ENCODE data around the gene UBA1.

Gene UBA1

GRCh38 chrX:47235691-47236103 is 42.1 kb downstream of the UBA1 start:
- H2AFZ ChIP-seq (ENCODE audit: low read length), result no peak overlapping the region
- no peaks in the 10 kb centered on the region for H3K27me3 ChIP-seq (replicated peaks; ENCODE audit: insufficient read depth, low read length)
- no peak overlapping the region for H3K4me3 ChIP-seq (ENCODE audit: low read length)
- no peak overlapping the region for H3K4me2 ChIP-seq (ENCODE audit: low read depth, low read length)
- H3K36me3 ChIP-seq (replicated peaks; ENCODE audit: insufficient read depth, low read length), result no peaks in the 10 kb centered on the region
- peaks cover 13% of the 10 kb centered on the region; the same call in 1 of the 2 replicates for H3F3A ChIP-seq (ENCODE audit: insufficient read depth, low read length)
- 0 out of 2 replicates have a peak, but pooled peaks cover 2% of the 10 kb centered on the region for H3K79me2 ChIP-seq (ENCODE audit: low read length)
- H3K4me1 ChIP-seq (ENCODE audit: low read length), result no peaks in the 10 kb centered on the region
- DNase-seq, result no peak
- no peak for TF ChIP-seq EZH2 (optimal IDR thresholded peaks at IDR 0.05; ENCODE audit: low read depth, low read length)
- TF ChIP-seq, protein P1, sequence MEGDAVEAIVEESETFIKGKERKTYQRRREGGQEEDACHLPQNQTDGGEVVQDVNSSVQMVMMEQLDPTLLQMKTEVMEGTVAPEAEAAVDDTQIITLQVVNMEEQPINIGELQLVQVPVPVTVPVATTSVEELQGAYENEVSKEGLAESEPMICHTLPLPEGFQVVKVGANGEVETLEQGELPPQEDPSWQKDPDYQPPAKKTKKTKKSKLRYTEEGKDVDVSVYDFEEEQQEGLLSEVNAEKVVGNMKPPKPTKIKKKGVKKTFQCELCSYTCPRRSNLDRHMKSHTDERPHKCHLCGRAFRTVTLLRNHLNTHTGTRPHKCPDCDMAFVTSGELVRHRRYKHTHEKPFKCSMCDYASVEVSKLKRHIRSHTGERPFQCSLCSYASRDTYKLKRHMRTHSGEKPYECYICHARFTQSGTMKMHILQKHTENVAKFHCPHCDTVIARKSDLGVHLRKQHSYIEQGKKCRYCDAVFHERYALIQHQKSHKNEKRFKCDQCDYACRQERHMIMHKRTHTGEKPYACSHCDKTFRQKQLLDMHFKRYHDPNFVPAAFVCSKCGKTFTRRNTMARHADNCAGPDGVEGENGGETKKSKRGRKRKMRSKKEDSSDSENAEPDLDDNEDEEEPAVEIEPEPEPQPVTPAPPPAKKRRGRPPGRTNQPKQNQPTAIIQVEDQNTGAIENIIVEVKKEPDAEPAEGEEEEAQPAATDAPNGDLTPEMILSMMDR (IDR thresholded peaks at IDR 0.05; ENCODE audit: low read length), result no peak
- TF ChIP-seq EZH2phosphoT487 (IDR thresholded peaks at IDR 0.05; ENCODE audit: low read length), result no peak
- H3K27ac ChIP-seq (ENCODE audit: low read length), result no peak overlapping the region
- no peaks in the 10 kb centered on the region for H3K9me3 ChIP-seq (replicated peaks; ENCODE audit: insufficient read depth, low read length)
- H3K9me2 ChIP-seq (replicated peaks; ENCODE audit: insufficient read depth, low read length), result no peaks in the 10 kb centered on the region
- no peak overlapping the region for H3K9ac ChIP-seq (ENCODE audit: low read length)
- H4K20me1 ChIP-seq (ENCODE audit: insufficient read depth, low read length), result no peaks in the 10 kb centered on the region

DNA sequence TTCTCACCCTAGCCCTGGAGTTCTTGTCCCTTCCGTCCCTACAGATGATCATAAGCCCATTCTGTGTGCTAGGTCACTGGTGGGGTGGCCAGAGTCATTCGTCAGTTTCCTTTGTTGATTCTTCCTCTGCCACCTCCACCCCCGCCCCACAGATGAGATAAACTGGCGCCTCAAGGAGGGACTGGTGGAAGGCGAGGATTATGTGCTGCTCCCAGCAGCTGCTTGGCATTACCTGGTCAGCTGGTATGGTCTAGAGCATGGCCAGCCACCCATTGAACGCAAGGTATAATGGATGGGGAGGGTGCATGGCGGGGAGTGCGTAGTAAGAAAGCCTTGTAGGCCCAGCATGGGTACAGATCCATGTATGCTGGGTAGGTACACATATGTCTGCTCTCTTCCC is 45.6 kb downstream of the UBA1 start:
- Histone ChIP-seq H2AFZ (ENCODE audit: low read length) (no peak overlapping the region), H3K9ac (ENCODE audit: low read length) (no peak overlapping the region), H3K4me2 (ENCODE audit: low read depth, low read length) (no peak overlapping the region), H3F3A (ENCODE audit: insufficient read depth, low read length) (no peaks in the 10 kb centered on the region), H3K27me3 (replicated peaks; ENCODE audit: insufficient read depth, low read length) (no peaks in the 10 kb centered on the region), H3K27ac (ENCODE audit: low read length) (no peak overlapping the region), H4K20me1 (ENCODE audit: insufficient read depth, low read length) (no peaks in the 10 kb centered on the region), H3K9me2 (replicated peaks; ENCODE audit: insufficient read depth, low read length) (no peaks in the 10 kb centered on the region), H3K9me3 (replicated peaks; ENCODE audit: insufficient read depth, low read length) (no peaks in the 10 kb centered on the region), H3K36me3 (replicated peaks; ENCODE audit: insufficient read depth, low read length) (no peaks in the 10 kb centered on the region), H3K4me1 (ENCODE audit: low read length) (no peaks in the 10 kb centered on the region), H3K4me3 (ENCODE audit: low read length) (no peak overlapping the region), H3K79me2 (ENCODE audit: low read length) (0 out of 2 replicates have a peak, but pooled peaks cover 2% of the 10 kb centered on the region)
- TF ChIP-seq EZH2 (optimal IDR thresholded peaks at IDR 0.05; ENCODE audit: low read depth, low read length), result no peak
- TF ChIP-seq, protein P1 (IDR thresholded peaks at IDR 0.05; ENCODE audit: low read length), result no peak
- no peak for TF ChIP-seq EZH2phosphoT487 (IDR thresholded peaks at IDR 0.05; ENCODE audit: low read length)
- DNase-seq, result no peak

DNA sequence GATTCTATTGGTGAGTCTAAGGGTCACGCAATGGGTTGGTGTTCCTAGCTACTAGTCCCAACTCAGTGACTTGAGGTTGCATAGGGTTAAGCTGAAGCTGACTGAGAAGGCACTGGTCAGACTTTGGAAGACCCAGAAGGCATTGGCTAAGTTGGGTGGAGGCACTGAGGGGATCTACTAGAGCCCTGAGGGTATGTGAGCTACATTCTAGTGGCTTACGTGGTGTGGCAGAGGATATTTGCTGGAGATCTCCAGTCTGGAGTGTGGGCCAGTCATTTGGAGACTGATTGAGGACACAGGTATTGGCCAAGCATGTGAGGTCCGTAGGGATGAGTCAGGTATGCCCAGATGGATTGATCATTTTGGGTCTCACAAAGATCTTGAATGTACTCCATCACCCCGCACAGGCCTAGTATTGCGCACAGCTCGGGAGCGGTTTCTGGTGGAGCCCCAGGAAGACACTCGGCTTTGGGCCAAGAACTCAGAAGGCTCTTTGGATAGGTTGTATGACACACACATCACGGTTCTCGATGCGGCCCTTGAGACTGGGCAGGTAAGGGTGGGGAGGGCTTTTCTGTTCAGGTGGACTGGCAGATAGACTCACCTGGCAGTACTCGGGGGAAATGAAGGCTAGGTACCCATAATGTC is 46.4 kb downstream of the UBA1 start:
- Histone ChIP-seq H3K27ac (ENCODE audit: low read length) (no peak overlapping the region), H3K9me3 (replicated peaks; ENCODE audit: insufficient read depth, low read length) (no peaks in the 10 kb centered on the region), H3K4me2 (ENCODE audit: low read depth, low read length) (no peak overlapping the region), H3F3A (ENCODE audit: insufficient read depth, low read length) (no peaks in the 10 kb centered on the region), H3K36me3 (replicated peaks; ENCODE audit: insufficient read depth, low read length) (no peaks in the 10 kb centered on the region), H3K4me3 (ENCODE audit: low read length) (no peak overlapping the region), H3K9ac (ENCODE audit: low read length) (no peak overlapping the region), H3K27me3 (replicated peaks; ENCODE audit: insufficient read depth, low read length) (no peaks in the 10 kb centered on the region), H3K4me1 (ENCODE audit: low read length) (no peaks in the 10 kb centered on the region), H3K79me2 (ENCODE audit: low read length) (0 out of 2 replicates have a peak, but pooled peaks cover 2% of the 10 kb centered on the region), H2AFZ (ENCODE audit: low read length) (no peak overlapping the region), H3K9me2 (replicated peaks; ENCODE audit: insufficient read depth, low read length) (no peaks in the 10 kb centered on the region), H4K20me1 (ENCODE audit: insufficient read depth, low read length) (no peaks in the 10 kb centered on the region)
- DNase-seq, result no peak
- no peak for TF ChIP-seq EZH2 (optimal IDR thresholded peaks at IDR 0.05; ENCODE audit: low read depth, low read length)

DNA sequence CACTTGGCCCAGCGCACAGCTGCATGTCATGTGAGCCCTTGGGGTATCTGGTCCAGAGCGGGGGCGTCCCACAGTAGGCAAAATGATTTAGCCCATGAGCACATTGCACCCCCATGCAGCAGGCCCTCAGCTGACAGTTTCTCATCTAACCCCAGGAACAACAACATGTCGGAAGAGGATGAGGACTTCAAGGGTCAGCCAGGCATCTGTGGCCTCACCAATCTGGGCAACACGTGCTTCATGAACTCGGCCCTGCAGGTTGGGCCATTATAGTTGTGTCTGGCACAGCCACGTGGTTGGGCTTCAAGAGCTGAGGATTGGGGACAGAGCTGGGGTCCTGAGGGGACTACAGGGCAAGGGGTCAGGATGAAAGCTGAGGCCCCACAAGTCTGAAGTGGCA is 47.0 kb downstream of the UBA1 start:
- no peak for TF ChIP-seq EZH2 (optimal IDR thresholded peaks at IDR 0.05; ENCODE audit: low read depth, low read length)
- TF ChIP-seq EZH2phosphoT487 (IDR thresholded peaks at IDR 0.05; ENCODE audit: low read length), result no peak
- TF ChIP-seq, protein P1 (IDR thresholded peaks at IDR 0.05; ENCODE audit: low read length), result no peak
- H3K4me1 ChIP-seq (ENCODE audit: low read length), result no peaks in the 10 kb centered on the region
- no peaks in the 10 kb centered on the region for H3K79me2 ChIP-seq (ENCODE audit: low read length)
- H3K4me3 ChIP-seq (ENCODE audit: low read length), result no peak overlapping the region
- H3K9me2 ChIP-seq (replicated peaks; ENCODE audit: insufficient read depth, low read length), result no peaks in the 10 kb centered on the region
- H3K9me3 ChIP-seq (replicated peaks; ENCODE audit: insufficient read depth, low read length), result no peaks in the 10 kb centered on the region
- no peaks in the 10 kb centered on the region for H3F3A ChIP-seq (ENCODE audit: insufficient read depth, low read length)
- H3K4me2 ChIP-seq (ENCODE audit: low read depth, low read length), result no peak overlapping the region
- H2AFZ ChIP-seq (ENCODE audit: low read length), result no peak overlapping the region
- H3K27me3 ChIP-seq (replicated peaks; ENCODE audit: insufficient read depth, low read length), result no peaks in the 10 kb centered on the region
- no peaks in the 10 kb centered on the region for H3K36me3 ChIP-seq (replicated peaks; ENCODE audit: insufficient read depth, low read length)
- no peak overlapping the region for H3K9ac ChIP-seq (ENCODE audit: low read length)
- H4K20me1 ChIP-seq (ENCODE audit: insufficient read depth, low read length), result no peaks in the 10 kb centered on the region
- H3K27ac ChIP-seq (ENCODE audit: low read length), result no peak overlapping the region
- no peak for DNase-seq

All from MM.1S (cell line).